ENCODE data around the gene CNTN1.
A peak's percentile ranks its signal among the peaks of the same experiment; 100 is the strongest.

Gene CNTN1

GRCh38 chr12:40691913-40692764 is at the start of gene CNTN1:
Gene CNTN1, plus strand, starts transcription at chr12:40692439.
- no peak for DNase-seq (ENCODE audit: low read depth)
- H3K4me3 ChIP-seq (ENCODE audit: low read depth, low read length), result no peak within 1 kb of the TSS
- TF ChIP-seq, protein P1, sequence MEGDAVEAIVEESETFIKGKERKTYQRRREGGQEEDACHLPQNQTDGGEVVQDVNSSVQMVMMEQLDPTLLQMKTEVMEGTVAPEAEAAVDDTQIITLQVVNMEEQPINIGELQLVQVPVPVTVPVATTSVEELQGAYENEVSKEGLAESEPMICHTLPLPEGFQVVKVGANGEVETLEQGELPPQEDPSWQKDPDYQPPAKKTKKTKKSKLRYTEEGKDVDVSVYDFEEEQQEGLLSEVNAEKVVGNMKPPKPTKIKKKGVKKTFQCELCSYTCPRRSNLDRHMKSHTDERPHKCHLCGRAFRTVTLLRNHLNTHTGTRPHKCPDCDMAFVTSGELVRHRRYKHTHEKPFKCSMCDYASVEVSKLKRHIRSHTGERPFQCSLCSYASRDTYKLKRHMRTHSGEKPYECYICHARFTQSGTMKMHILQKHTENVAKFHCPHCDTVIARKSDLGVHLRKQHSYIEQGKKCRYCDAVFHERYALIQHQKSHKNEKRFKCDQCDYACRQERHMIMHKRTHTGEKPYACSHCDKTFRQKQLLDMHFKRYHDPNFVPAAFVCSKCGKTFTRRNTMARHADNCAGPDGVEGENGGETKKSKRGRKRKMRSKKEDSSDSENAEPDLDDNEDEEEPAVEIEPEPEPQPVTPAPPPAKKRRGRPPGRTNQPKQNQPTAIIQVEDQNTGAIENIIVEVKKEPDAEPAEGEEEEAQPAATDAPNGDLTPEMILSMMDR (IDR thresholded peaks at IDR 0.05; ENCODE audit: control insufficient read depth, extremely low read depth, insufficient read depth), result no peak

DNA sequence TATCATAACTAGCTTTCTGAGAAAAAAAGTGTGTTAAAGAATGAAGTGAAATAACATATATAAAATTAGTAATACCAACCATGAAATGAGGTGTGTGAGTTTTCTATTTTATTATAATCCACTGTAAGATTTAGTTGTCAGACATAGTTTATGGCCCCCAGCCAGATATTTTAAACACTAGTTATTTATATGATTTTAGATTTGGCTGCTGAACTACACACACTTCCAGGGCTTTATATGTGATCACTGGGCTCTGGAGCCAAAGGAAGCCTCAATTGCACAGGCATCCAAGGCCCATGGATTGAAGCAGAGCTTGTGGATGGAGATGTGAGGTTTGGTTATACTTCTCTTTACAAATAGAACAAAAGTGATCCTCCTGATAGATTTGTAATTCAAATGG is 48.7 kb upstream of the CNTN1 start:
- no peak overlapping the region for H3K4me3 ChIP-seq (ENCODE audit: low read depth, low read length)
- no peak for DNase-seq (ENCODE audit: low read depth)
- TF ChIP-seq, protein P1 (IDR thresholded peaks at IDR 0.05; ENCODE audit: control insufficient read depth, extremely low read depth, insufficient read depth), result no peak

GRCh38 chr12:40643976-40644375 is 48.3 kb upstream of the CNTN1 start:
- TF ChIP-seq, protein P1 (IDR thresholded peaks at IDR 0.05; ENCODE audit: control insufficient read depth, extremely low read depth, insufficient read depth), result no peak
- no peak overlapping the region for H3K4me3 ChIP-seq (ENCODE audit: low read depth, low read length)
- no peak for DNase-seq (ENCODE audit: low read depth)

DNA sequence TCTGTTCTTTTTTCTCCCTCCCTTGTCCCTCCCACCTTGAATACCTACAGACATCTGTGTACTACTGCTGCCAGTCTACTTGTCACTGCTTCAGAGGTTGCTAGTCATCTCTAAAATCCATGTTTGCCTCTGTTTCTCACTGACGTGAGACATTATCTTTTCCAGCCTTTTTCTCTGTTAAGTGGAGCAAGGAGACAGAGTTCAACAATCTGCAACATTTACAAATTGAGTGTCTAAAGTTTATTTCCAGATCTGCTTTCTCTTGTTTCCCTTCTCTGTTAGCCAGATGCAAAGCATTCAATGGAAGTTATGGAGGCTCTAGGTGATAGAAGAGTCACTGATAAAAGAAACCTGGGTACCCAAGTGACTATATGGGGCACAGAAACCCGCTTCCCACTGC is 47.5 kb upstream of the CNTN1 start:
- H3K4me3 ChIP-seq (ENCODE audit: low read depth, low read length), result no peak overlapping the region
- TF ChIP-seq, protein P1 (IDR thresholded peaks at IDR 0.05; ENCODE audit: control insufficient read depth, extremely low read depth, insufficient read depth), result no peak
- no peak for DNase-seq (ENCODE audit: low read depth)

GRCh38 chr12:40645361-40645760 is 46.9 kb upstream of the CNTN1 start:
- no peak for DNase-seq (ENCODE audit: low read depth)
- H3K4me3 ChIP-seq (ENCODE audit: low read depth, low read length), result no peak overlapping the region
- TF ChIP-seq, protein P1 (IDR thresholded peaks at IDR 0.05; ENCODE audit: control insufficient read depth, extremely low read depth, insufficient read depth), result no peak

GRCh38 chr12:40646456-40646855 is 45.8 kb upstream of the CNTN1 start:
- DNase-seq (ENCODE audit: low read depth), result peak; percentile 21
- H3K4me3 ChIP-seq (ENCODE audit: low read depth, low read length), result no peak overlapping the region
- TF ChIP-seq, protein P1 (IDR thresholded peaks at IDR 0.05; ENCODE audit: control insufficient read depth, extremely low read depth, insufficient read depth), result no peak

- TF ChIP-seq, protein P1 (IDR thresholded peaks at IDR 0.05; ENCODE audit: control insufficient read depth, extremely low read depth, insufficient read depth), result no peak
- no peak for DNase-seq (ENCODE audit: low read depth)
- no peak overlapping the region for H3K4me3 ChIP-seq (ENCODE audit: low read depth, low read length)
Measured at GRCh38 chr12:40646911-40647310, 45.3 kb upstream of the CNTN1 start.
